Stimulated activated CD8-positive, alpha-beta memory T cell treated with anti-CD3 and anti-CD28 coated beads, Interleukin-7, amount 100 ng/mL, for 4 hours (primary cell): Measurements from ENCODE around the gene SLC6A19.

Experiments used
- DNase-seq, 2 donors: peaks; one replicate each; pipeline ENCODE4 v3.0.0-alpha.2; 2020; ENCODE audit warnings: low read depth in 2 of 2

SLC6A19 gene

DNA sequence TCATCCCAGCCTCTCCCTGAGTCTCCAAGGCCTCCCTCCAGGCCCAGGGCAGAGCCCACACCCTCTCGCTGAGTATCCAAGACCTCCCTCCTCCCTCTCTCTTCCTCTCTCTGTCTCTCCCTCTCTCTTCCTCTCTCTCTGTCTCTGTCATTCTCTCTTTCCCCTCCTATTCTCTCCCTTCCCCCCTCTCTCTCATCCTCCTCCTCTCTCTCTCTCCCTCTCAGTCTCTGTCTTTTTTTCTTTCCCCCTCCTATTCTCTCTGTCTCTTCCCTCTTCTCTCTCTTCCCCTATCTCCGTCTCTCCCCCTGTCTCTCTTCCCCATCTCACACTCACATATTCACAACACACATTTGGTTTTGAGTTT, 8.1 kb downstream of the SLC6A19 start:
- DNase-seq, result no peak

DNA sequence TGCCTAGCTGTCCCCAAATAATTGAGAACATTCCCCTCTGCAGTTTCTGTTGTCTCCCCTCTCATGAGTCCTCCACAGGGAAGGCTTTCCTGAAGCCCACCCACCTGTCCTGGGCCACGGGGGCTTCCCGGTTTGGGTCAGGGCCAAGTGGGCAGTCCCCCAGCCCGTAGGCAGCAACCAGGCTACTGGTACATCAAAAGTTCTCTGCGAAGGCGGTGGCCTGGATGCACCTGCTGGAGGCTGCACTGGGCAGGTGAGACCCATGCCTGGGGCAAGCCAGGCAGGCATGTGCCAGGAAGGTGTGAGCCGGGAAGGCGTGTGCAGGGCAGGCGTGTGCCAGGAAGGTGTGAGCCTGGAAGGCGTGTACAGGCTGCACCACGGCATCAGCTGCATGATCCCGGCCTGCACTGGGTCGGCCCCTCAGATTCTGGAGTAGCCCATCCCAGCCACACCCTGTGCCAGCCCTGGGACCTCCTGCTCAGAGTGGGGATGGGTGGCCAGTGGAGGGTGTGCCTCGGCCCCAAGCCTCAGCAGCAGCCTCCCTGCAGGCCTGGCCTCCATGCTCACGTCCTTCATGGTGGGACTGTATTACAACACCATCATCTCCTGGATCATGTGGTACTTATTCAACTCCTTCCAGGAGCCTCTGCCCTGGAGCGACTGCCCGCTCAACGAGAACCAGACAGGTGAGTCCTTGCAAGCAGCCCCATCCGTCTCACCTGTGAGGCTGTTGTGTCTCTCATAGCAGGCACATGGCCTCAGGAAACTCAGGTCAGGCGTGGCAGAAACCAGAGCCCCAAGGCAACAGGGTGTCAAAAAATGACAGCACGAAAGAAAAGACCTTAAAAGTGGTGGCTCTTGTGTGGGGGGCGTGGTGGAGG, 8.7 kb downstream of the SLC6A19 start:
- DNase-seq, result no peak

DNA sequence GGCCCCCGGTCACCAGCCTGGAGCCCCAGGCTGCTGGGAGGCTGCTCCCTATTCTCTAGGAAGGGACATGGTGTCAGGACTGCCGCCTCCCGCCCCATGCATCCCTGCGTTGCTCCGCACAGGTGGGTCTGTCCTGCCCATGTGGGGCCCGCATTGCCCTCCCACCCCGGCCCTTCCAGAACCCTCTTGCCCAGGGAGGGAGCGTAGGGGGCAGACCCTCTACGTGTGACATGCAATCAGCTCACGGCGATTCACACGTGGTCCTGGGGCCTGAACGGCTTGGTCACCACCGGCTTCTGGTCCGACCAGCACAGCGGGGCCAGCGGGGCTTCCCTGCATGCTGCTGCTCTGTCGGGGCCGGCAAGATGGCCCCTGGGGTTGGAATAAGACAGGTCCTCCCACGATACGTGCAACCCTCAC, 9.4 kb downstream of the SLC6A19 start:
- DNase-seq, result no peak

DNA sequence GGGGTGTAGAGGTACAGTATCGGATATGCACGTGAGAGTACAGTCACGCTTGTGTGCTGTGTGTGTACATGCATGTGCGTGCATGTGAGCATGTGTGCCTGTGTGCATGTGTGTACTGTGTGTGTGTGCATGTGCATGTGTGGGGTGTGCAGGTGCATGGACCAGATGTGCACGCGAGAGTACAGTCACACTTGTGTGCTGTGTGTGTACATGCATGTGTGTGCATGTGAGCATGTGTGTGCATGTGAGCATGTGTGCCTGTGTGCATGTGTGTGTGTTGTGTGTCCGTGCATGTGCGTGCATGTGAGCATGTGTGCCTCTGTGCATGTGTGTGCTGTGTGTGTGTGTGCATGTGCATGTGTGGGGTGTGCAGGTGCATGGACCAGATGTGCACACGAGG, 10.3 kb downstream of the SLC6A19 start:
- DNase-seq, result no peak

DNA sequence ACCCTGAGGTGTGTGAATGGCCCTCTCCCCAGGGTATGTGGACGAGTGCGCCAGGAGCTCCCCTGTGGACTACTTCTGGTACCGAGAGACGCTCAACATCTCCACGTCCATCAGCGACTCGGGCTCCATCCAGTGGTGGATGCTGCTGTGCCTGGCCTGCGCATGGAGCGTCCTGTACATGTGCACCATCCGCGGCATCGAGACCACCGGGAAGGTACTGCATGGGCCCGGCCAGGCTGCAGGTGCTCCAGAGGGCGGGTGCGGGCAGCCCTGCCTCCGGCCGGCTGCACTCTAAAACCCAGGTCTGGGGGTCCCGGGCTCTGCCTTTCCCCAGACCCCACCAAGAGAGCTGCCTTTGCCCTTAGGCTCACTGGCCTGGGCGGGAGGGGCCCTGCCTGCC, 10.9 kb downstream of the SLC6A19 start:
- DNase-seq, result no peak

DNA sequence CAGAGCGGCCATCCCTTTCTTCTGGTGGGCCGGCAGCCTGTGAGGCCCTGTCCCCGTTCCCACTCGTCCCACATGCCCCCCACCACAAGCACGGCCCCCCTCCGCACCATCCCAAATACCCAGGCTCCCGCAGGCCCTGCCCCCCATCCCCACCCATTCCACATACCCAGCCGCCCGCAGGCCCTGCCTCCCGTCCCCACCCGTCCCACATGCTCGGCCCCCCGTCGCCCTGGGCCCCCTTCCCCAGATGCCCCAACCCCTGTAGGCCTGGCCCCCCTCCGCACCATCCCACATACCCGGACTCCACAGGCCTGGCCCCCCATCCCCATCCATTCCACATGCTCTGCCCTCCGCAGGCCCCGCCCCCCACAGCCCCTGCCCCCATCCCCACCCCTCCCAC, 11.5 kb downstream of the SLC6A19 start:
- DNase-seq, result no peak

DNA sequence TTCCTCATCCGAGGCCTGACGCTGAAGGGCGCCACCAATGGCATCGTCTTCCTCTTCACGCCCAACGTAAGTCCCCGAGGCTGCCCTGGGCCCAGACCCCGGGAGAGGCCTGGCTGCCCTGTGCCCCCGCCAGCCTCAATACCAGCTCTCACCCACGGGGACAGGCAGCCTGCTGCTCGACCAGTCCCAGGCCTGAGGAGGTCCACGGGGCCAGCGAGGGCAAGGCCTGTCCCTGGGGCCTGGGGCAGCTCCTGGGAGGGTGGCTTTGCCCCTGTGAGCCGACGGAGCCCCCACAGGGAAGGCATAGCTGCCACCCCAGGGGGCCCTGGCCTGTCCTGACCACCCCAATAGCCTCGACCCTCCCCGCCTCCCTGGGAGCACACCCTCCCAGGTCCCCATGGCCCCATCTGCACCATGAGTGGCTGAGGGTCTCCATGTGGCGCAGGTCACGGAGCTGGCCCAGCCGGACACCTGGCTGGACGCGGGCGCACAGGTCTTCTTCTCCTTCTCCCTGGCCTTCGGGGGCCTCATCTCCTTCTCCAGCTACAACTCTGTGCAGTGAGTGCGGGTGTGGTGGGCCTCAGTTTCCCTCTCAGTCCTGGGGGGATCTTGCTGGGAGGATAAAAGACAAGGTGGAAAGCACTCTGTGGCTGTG, 12.2 kb downstream of the SLC6A19 start:
- no peak for DNase-seq

DNA sequence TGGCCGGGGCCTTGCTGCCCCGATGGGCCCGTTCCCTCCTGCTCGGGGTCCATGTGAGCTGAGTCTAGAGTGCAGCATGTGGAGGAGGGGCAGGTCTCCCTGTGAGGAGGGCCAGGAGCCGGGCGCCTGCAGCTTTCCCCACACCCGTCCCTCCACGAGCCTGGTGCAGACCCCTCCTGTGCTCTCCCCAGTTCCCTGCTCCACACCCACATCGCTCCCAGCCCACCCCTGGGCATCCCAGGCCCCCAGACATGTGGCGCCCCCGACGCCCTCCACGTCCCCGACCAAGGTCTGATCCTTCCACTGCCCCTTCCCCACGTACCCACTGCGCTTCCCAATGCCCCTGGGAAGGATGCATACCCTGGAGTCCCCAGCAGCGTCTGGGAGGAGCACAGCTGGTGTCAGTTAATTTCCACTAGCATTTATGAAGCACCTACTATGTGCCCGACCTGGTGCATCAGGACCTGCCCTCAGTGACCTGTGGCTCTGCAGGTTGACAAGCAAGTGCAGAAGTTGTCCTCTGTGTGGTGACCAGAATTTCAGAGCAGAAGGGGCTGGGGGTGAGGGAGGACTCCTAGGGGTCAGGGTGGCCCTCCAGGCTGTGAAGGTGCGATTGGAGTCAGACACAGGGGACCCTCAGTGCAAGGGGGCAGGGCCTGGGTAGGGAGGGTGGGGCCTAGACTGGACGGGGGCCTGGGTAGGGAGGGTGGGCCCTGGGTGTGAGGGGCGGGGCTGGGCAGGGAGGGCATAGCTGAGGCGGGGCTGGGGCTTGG, 13.0 kb downstream of the SLC6A19 start:
- DNase-seq, result no peak

DNA sequence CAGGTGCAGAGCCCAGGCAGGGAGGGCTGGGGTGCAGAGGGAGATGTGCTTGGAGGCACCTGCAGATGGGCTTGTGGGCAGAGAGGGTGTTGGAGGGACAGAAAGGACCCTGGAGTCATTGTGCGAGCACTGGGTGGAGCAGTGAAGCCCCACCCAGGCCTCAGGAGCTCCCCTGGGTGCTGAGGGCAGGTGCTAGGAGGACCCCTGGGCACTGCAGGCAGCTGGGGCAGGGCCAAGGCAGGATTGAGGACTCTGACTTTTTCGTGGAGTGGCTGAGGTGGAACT, 13.5 kb downstream of the SLC6A19 start:
- DNase-seq, result no peak

DNA sequence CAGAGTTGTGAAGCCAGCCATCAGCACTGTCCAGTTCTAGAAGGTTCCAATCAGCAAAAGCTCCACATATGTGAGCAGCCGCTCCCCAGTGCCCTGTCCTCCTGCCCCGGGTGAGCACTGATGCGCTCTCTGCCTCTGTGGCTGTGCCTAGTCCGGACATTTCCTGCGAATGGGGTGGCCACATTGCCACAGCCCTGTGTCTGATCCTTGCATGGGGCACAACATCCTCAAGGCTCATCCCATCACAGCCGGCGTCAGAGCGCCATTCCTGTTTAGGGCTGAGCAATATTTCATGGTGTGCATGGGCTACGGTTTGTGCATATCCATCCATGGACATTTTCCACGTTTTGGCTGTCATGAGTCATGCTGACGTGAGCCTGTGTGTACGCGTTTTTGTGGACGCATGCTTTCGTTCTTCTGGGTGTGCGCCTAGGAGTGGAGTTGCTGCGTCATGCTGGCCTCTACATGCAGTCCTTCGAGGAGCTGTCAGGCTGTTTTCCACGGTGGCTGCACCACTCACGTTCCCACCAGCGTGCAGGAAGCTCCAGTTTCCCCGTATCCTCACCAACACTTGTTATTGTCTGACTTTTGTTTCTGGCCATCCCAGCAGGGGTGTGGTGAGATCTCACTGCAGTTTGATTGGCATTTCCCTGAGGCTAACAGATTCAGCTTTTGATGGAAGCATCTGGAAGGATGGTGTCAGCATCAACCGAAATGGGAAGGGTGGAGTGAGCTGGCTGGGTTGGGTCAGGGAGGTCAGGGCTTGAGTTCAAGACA, 14.1 kb downstream of the SLC6A19 start:
- no peak for DNase-seq

DNA sequence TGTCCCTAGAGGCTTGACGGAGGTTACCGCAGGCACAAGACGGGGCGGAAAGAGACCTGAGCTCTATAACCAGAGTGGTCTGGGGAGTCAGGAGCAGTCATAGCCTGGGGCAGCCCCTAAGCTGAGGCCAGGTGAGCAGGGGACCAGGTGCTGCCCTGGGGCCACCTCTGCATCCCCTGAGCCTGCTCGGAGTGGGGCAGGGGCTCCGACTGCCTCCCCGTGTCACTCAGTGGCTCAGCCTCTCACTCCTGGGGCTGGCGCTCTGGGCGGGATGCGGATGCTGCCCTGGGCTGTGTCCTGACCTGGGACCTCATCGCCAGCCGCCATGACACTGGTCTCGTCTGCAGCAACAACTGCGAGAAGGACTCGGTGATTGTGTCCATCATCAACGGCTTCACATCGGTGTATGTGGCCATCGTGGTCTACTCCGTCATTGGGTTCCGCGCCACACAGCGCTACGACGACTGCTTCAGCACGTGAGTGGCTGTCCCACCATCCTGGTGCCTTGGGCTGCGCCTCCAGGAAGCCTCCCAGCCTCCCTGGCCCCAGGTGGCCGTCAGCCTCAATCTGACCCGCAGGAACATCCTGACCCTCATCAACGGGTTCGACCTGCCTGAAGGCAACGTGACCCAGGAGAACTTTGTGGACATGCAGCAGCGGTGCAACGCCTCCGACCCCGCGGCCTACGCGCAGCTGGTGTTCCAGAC, 15.0 kb downstream of the SLC6A19 start:
- DNase-seq, result no peak

DNA sequence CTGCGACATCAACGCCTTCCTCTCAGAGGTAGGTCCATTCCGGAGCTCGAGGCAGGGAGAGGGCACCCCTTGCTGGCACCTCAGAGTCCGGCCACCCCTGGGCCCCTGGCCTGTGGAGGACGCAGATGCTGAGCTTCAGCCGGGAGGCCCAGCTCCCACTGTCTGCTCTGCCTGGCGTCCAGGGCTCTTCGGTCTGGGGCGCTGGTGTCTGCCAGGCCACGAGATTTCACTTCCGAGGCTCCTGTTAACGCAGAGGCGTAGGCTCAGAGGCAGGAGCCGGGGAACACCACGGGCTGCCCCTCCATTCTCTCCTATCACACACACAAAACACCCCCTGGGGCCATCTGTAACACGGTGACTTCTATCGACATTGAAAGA, 15.5 kb downstream of the SLC6A19 start:
- DNase-seq, result no peak

DNA sequence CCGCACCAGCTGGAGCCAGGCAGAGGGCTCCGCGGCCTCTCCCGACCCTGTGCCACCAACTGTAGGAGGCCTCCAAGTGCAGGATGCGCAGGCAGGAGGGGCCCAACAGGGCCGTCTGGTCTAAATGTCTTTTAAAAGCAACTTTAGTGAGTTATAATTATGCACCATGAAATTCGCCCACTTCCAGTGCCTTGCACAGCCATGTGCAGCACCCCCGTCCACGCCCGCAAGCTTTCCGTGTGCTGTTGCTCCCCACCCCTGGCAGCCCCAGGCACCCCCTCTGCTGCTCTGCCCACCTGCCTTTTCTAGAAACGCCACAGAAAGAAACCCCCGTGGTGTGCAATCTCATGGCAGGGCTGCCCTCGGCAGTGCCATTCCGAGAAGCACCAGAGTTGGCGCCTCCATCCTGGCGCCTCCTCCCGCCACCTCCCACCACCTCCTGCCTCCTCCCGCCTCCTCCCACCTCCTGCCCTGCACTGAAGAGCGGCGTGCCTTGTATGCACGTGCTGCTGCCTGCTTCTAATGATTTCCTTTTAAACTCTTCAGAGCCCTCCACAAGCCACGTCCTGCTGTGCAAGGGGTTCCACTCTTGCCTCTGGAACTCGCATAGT, 16.3 kb downstream of the SLC6A19 start:
- no peak for DNase-seq

DNA sequence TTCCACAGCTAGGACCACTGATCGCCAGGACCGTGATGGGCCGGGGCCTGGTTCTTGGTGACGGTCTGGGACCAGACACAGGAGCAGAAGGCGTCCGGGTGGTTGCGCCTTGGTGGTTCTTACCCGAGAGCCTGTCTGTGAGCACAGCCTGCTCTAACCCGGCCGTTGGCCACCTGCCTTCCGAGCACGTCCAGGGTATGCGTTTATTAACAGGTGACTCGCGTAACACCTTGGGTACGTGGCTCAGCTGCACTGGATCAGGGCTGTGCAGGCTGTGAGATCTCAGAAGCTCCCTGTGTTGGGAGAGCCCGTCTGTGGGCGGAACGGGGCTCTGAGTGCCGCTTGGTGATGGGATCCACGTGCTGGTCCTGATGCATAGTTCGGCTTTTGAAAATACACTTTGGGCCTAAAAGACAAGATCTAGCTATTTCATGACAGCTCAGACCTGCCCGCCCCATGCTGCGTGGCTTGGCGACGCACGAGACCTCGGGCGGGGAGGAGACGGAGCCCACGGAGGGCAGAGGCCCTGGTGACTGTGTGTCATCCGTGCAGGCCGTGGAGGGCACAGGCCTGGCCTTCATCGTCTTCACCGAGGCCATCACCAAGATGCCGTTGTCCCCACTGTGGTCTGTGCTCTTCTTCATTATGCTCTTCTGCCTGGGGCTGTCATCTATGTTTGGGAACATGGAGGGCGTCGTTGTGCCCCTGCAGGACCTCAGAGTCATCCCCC, 17.1 kb downstream of the SLC6A19 start:
- DNase-seq, result no peak

DNA sequence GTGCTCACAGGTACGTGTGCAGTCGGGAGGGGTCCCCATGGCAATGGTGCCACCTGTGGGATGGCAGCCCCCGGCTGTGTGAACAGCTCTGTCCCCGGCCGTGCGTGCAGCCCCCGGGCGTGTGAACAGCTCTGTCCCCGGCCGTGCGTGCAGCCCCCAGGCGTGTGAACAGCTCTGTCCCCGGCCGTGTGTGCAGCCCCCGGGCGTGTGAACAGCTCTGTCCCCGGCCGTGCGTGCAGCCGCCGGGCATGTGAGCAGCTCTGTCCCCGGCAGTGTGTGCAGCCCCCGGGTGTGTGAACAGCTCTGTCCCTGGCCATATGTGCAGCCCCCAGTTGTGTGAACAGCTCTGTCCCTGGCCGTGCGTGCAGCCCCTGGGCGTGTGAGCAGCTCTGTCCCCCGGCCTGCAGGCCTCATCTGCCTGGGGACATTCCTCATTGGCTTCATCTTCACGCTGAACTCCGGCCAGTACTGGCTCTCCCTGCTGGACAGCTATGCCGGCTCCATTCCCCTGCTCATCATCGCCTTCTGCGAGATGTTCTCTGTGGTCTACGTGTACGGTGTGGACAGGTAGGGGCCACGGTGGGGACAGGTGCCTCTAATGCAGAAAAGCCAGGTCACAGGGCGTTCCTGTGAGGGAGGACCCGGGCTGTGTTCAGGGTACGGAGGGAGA, 17.8 kb downstream of the SLC6A19 start:
- no peak for DNase-seq

DNA sequence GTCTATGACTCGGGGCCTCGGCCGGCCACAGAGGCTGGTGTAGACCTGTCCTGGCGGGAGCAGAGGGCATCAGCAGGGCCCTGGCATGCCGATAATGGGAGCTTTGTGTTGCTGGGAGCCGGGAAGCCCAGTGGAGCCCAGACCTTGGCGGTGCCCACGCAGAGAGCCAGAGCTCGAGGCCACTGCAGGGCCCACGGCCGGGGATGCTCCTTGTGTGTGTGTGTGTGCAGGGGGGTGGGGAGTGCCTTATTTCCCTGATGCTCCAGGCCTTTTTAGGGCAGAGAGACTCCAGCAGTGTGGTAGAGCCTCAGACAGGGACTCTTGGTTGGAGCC, 18.3 kb downstream of the SLC6A19 start:
- no peak for DNase-seq

DNA sequence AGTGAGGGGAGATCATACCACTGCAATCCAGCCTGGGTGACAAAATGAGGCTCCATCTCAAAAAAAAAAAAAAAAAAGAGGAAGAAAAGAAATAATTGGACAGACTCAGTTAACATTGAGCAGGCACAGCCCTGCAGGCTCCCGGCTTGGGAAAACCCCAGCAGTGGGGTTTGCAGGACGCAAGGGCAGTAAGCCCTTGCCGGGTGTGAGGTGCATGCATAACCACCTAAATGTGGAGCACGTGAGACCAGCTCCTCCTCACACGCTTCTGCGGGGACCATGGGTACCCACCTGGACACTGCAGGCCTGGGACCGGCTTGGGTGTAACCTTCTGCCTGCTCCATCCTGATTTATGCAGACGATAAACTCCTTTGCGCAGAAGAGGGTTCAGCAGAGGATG, 19.0 kb downstream of the SLC6A19 start:
- DNase-seq, result no peak

DNA sequence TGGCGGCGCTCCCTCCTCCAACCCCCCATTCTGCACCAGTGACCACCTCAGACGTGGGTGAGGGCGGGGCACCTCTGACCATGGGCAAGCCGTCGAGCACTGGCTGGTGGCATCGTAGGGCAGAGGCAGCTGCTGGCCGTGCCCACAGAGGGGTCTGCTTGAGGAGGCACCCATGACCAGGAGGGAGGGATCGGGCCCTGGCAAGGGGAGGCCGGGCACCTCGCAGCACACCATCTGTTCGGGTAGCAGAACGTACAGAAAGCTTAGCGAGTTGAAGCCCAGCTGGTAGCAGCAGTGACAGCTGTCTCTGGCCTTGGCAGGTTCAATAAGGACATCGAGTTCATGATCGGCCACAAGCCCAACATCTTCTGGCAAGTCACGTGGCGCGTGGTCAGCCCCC, 19.4 kb downstream of the SLC6A19 start:
- DNase-seq, result no peak

DNA sequence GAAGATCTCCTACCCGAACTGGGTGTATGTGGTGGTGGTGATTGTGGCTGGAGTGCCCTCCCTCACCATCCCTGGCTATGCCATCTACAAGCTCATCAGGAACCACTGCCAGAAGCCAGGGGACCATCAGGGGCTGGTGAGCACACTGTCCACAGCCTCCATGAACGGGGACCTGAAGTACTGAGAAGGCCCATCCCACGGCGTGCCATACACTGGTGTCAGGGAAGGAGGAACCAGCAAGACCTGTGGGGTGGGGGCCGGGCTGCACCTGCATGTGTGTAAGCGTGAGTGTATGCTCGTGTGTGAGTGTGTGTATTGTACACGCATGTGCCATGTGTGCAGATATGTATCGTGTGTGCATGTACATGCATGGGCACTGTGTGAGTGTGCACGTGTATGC, 20.3 kb downstream of the SLC6A19 start:
- no peak for DNase-seq

DNA sequence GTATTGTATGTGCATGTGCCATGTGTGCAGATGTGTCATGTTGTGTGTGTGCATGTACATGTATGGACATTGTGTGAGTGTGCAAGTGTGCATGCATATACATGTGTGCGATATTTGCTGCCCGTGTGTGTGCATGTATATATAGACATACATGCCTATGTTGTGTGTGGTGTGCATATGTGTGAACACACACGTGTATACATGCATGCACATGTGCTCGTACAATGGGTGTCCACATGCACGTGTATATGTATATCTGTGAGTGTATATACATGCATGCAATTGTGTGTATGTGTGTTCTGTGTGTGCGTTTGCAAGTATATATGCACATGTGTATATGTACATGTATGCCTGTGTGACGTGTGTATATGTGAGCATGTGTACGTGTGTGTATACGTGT, 20.8 kb downstream of the SLC6A19 start:
- no peak for DNase-seq
